CD4-positive, CD25-positive, alpha-beta regulatory T cell (primary cell): ENCODE results near the gene MAP3K14. TPM values are rescaled to one million over a fixed set of nuclear protein-coding genes. Genes with fewer than 3 reads are reported as not detected.

ENCODE experiments used
- ATAC-seq, 2 donors: fragments of 150-1000 bp; cut with Tn5 transposase; one replicate each; pipeline ENCODE4 v1.10.0; 2021; ENCODE audit warnings: low read depth in 2 of 2, moderate number of reproducible peaks in 2 of 2, moderate library complexity in 1 of 2
- DNase-seq, 3 donors: peaks; one replicate each; pipeline versions ENCODE4 v3.0.0 to v3.0.0-alpha.2; 2012 to 2022; ENCODE audit warnings: mixed read lengths in 1 of 3
- H3K27ac ChIP-seq: one replicate; pipeline ENCODE4 v1.7.0; 2013; ENCODE audit warnings: mild to moderate bottlenecking, low read length; ENCODE audit not compliant: insufficient read depth, poor library complexity, severe bottlenecking
- H3K27me3 ChIP-seq: one replicate; pipeline ENCODE4 v1.7.0; 2013; ENCODE audit warnings: low read length; ENCODE audit not compliant: control insufficient read depth, insufficient read depth
- H3K36me3 ChIP-seq: one replicate; pipeline ENCODE4 v1.7.0; 2013; ENCODE audit warnings: mild to moderate bottlenecking, low read length, moderate library complexity; ENCODE audit not compliant: control insufficient read depth, insufficient read depth
- H3K4me1 ChIP-seq: 2 replicates; pipeline ENCODE4 v1.7.0; 2013; ENCODE audit warnings: mild to moderate bottlenecking, low read length; ENCODE audit not compliant: insufficient read depth, control insufficient read depth, poor library complexity, severe bottlenecking
- H3K4me3 ChIP-seq: one replicate; pipeline ENCODE4 v1.7.0; 2013; ENCODE audit warnings: low read depth, mild to moderate bottlenecking, low read length, moderate library complexity
- H3K9me3 ChIP-seq, 2 experiments: 1 replicate in 1 of 2; 2 replicates in 1 of 2; pipeline ENCODE4 v1.7.0; 2013; ENCODE audit warnings: low read length in 2 of 2, mild to moderate bottlenecking in 1 of 2, moderate library complexity in 1 of 2; ENCODE audit not compliant: control insufficient read depth in 2 of 2
- H3K27ac Mint-ChIP-seq, 3 donors: one replicate each; pipeline ENCODE4 v1.8.0; 2020 to 2022; ENCODE audit warnings: mild to moderate bottlenecking in 3 of 3, mixed read lengths in 3 of 3, moderate library complexity in 2 of 3
- H3K27me3 Mint-ChIP-seq: one replicate; pipeline ENCODE4 v1.8.0; 2022; ENCODE audit warnings: mild to moderate bottlenecking, mixed read lengths
- H3K36me3 Mint-ChIP-seq: one replicate; pipeline ENCODE4 v1.8.0; 2020; ENCODE audit warnings: mixed read lengths
- H3K4me1 Mint-ChIP-seq, 4 donors: one replicate each; pipeline ENCODE4 v1.8.0; 2020 to 2022; ENCODE audit warnings: mixed read lengths in 4 of 4, mild to moderate bottlenecking in 1 of 4
- H3K4me3 Mint-ChIP-seq, 4 donors: one replicate each; pipeline ENCODE4 v1.8.0; 2020 to 2022; ENCODE audit warnings: mild to moderate bottlenecking in 4 of 4, mixed read lengths in 4 of 4, moderate library complexity in 3 of 4
- H3K9me3 Mint-ChIP-seq, 7 donors: one replicate each; pipeline ENCODE4 v1.8.0; 2020 to 2022; ENCODE audit warnings: mixed read lengths in 7 of 7, mild to moderate bottlenecking in 3 of 7, moderate library complexity in 2 of 7
- polyA plus RNA-seq, 4 donors: library from polyadenylated mRNA; unstranded; fragments of 300-500 nt; fragmentation: Illumina TruSeq; gene quantifications; one replicate each; pipeline ENCODE4 v1.2.3, GENCODE V29; 2021
- total RNA-seq: library from RNA; stranded (reverse); gene quantifications from one replicate; pipeline ENCODE4 v1.2.3, GENCODE V29; 2022

Gene MAP3K14
- total and polyA plus RNA-seq, 5 donors from 2014 or later, result 5.9 to 61.3 (median 7.2) TPM

GRCh38 chr17:45234641-45235415 lies 82.0 kb downstream of the MAP3K14 start:
- ATAC-seq (peak; percentile 33 to 64), DNase-seq (peak in 2 of 3 donors; percentile 51 to 63)
- H3K4me3 ChIP-seq, result peak overlapping the region; percentile 26
- Mint-ChIP-seq H3K9me3 (no peaks in the 10 kb centered on the region), H3K27me3 (no peaks in the 10 kb centered on the region), H3K4me1 (peaks cover 5 to 73% (median 46%) of the 10 kb centered on the region in 4 donors), H3K27ac (peak overlapping the region; percentile 76 to 92 (median 91)), H3K4me3 (peak overlapping the region in 3 of 4 donors; percentile 25 to 73 (median 55)), H3K36me3 (peaks cover 43% of the 10 kb centered on the region)
- H3K4me1 ChIP-seq, result peaks cover 57% of the 10 kb centered on the region
- no peaks in the 10 kb centered on the region for H3K27me3 ChIP-seq
- H3K36me3 ChIP-seq, result peaks cover 77% of the 10 kb centered on the region
- peak overlapping the region; percentile 68 for H3K27ac ChIP-seq
- H3K9me3 ChIP-seq, result no peaks in the 10 kb centered on the region

GRCh38 chr17:45233423-45233924 lies 83.3 kb downstream of the MAP3K14 start:
- Mint-ChIP-seq H3K4me3 (peak overlapping the region in 1 of 4 donors; percentile 73), H3K27me3 (no peaks in the 10 kb centered on the region), H3K36me3 (peaks cover 30% of the 10 kb centered on the region), H3K4me1 (peaks cover 5 to 87% (median 45%) of the 10 kb centered on the region in 4 donors), H3K9me3 (no peaks in the 10 kb centered on the region), H3K27ac (peak overlapping the region; percentile 72 to 91 (median 82))
- Histone ChIP-seq H3K27ac (peak overlapping the region; percentile 98), H3K27me3 (no peaks in the 10 kb centered on the region), H3K4me3 (no peak overlapping the region), H3K4me1 (peaks cover 71% of the 10 kb centered on the region), H3K9me3 (no peaks in the 10 kb centered on the region), H3K36me3 (peaks cover 64% of the 10 kb centered on the region)
- DNase-seq, result no peak
- ATAC-seq, result no peak

DNA sequence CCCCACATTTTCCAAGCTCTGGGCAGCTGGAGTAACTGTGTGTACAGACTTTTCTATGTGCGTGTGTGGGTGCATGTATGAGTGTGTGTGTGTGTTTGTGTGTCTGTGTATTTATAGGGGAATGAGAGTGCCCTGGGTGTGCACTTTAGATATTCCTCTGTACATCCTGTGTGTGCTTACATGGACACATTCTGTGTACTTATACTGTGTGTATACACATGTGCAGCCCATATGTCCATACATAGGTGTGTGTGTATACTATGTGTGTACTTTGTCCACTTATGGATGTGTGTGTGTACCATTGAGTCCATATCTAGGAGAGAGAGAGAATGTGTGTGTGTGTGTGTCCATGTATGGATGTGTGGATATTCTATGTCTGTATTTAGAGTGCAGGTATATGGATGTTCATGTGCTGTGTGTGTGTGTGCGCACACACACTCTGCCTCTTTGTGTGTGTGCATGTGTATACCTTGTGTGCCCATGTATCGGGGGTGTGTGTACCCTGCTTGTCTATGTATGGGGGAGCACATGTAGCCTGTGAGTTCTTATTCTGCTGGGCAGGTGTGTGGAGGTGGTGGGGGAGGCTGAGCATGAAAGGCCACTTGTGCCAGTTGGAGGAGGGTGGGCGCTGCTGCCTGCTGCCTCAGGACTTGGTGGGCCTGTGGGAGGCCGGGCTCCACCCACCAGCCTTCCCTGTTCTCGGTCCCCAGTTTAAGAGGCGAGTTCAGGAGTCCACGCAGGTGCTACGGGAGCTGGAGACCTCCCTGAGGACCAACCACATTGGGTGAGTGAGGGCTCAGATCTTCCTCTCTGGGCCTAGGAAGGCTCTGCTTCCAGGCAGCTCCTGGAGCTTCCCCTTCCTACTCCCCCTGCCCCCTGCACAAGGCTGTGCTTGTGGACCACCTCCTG lies 84.1 kb downstream of the MAP3K14 start:
- Mint-ChIP-seq H3K36me3 (peaks cover 25% of the 10 kb centered on the region), H3K4me3 (peak overlapping the region; percentile 43 to 86 (median 54)), H3K9me3 (no peaks in the 10 kb centered on the region), H3K4me1 (peaks cover 5 to 88% (median 46%) of the 10 kb centered on the region in 4 donors), H3K27ac (peak overlapping the region; percentile 82 to 94 (median 83)), H3K27me3 (no peaks in the 10 kb centered on the region)
- H3K27me3 ChIP-seq, result no peaks in the 10 kb centered on the region
- H3K4me3 ChIP-seq, result peak overlapping the region; percentile 13
- H3K4me1 ChIP-seq, result peaks cover 78% of the 10 kb centered on the region
- DNase-seq, result no peak
- H3K36me3 ChIP-seq, result peaks cover 56% of the 10 kb centered on the region
- peak overlapping the region; percentile 98 for H3K27ac ChIP-seq
- no peaks in the 10 kb centered on the region for H3K9me3 ChIP-seq
- ATAC-seq, result no peak

DNA sequence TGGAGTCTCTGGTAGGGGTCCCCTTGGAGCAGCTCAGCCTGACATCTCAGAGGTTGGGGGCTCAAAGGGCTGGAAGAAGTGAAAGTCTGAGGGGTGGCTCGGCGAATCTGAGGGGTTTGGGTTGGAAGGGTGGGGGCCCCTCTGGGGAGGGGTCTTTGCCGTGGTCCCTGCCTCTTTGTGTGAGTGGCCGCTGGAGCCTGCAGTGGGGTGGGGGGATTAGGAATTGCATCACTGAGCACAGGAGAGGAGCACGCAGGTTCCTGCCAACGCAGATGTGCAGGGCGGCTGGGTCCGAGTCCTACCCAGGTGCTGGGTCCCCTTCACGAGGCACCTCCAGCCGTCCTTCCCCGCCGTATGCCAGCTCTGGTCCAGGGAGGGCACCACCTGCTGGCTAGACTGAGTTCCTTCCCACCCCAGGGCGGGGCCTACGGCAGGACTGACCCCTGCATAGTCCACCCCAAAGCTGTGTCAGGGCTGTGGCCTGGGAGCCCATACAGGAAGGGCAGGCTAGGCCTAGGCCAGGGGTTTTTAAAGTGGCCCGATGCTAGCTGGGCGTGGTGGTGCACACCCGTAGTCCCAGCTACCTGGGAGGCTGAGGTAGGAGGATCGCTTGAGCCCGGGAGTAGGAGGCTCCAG lies 85.2 kb downstream of the MAP3K14 start:
- Mint-ChIP-seq H3K27me3 (peaks cover 4% of the 10 kb centered on the region), H3K27ac (peak overlapping the region; percentile 82 to 100 (median 83)), H3K4me3 (peak overlapping the region in 2 of 4 donors; percentile 11 to 86), H3K36me3 (peaks cover 22% of the 10 kb centered on the region), H3K4me1 (peaks cover 5 to 92% (median 52%) of the 10 kb centered on the region in 4 donors), H3K9me3 (no peaks in the 10 kb centered on the region)
- peak overlapping the region; percentile 98 for H3K27ac ChIP-seq
- no peak for ATAC-seq
- peaks cover 90% of the 10 kb centered on the region for H3K4me1 ChIP-seq
- H3K27me3 ChIP-seq, result no peaks in the 10 kb centered on the region
- H3K4me3 ChIP-seq, result no peak overlapping the region
- peaks cover 45% of the 10 kb centered on the region for H3K36me3 ChIP-seq
- no peaks in the 10 kb centered on the region for H3K9me3 ChIP-seq
- DNase-seq, result peak in 1 of 3 donors; percentile 26

GRCh38 chr17:45230787-45231480 lies 85.9 kb downstream of the MAP3K14 start:
- Mint-ChIP-seq H3K27me3 (peaks cover 11% of the 10 kb centered on the region), H3K27ac (peak overlapping the region; percentile 99 to 100 (median 100)), H3K4me3 (peak overlapping the region; percentile 65 to 99 (median 77)), H3K36me3 (peaks cover 25% of the 10 kb centered on the region), H3K9me3 (no peaks in the 10 kb centered on the region), H3K4me1 (peaks cover 5 to 97% (median 55%) of the 10 kb centered on the region in 4 donors)
- peak overlapping the region; percentile 98 for H3K27ac ChIP-seq
- peaks cover 95% of the 10 kb centered on the region for H3K4me1 ChIP-seq
- no peaks in the 10 kb centered on the region for H3K27me3 ChIP-seq
- no peak overlapping the region for H3K4me3 ChIP-seq
- no peaks in the 10 kb centered on the region for H3K9me3 ChIP-seq
- ATAC-seq, result no peak
- peaks cover 38% of the 10 kb centered on the region for H3K36me3 ChIP-seq
- no peak for DNase-seq

GRCh38 chr17:45230410-45230786 lies 86.4 kb downstream of the MAP3K14 start:
- Mint-ChIP-seq H3K4me1 (peaks cover 5 to 97% (median 53%) of the 10 kb centered on the region in 4 donors), H3K36me3 (peaks cover 23% of the 10 kb centered on the region), H3K4me3 (peak overlapping the region; percentile 68 to 100 (median 92)), H3K27ac (peak overlapping the region; percentile 99 to 100 (median 100)), H3K9me3 (no peaks in the 10 kb centered on the region), H3K27me3 (peaks cover 12% of the 10 kb centered on the region)
- no peaks in the 10 kb centered on the region for H3K27me3 ChIP-seq
- ATAC-seq (no peak), DNase-seq (no peak)
- H3K36me3 ChIP-seq, result peaks cover 33% of the 10 kb centered on the region
- peak overlapping the region; percentile 98 for H3K27ac ChIP-seq
- H3K4me1 ChIP-seq, result peaks cover 95% of the 10 kb centered on the region
- H3K9me3 ChIP-seq, result no peaks in the 10 kb centered on the region
- peak overlapping the region; percentile 40 for H3K4me3 ChIP-seq
